Hippocampal formation (tissue), 2 donors: Measurements from ENCODE around the gene PHLDB1.

Experiments used
- DNase-seq, 2 donors: peaks; one replicate each; lab custom pipeline; 2025; lab: John Stamatoyannopoulos, UW

Gene PHLDB1

GRCh38 chr11:118622376-118623268 is 15.2 kb downstream of the PHLDB1 start:
- DNase-seq: peak; percentile 33 to 37

- no peak for DNase-seq
Observed at GRCh38 chr11:118623269-118623655, 15.8 kb downstream of the PHLDB1 start.

- DNase-seq: peak in 1 of 2 donors; percentile 61
Observed at GRCh38 chr11:118625036-118625690, 17.7 kb downstream of the PHLDB1 start.

GRCh38 chr11:118625976-118626375 is 18.6 kb downstream of the PHLDB1 start:
- DNase-seq: no peak

GRCh38 chr11:118627566-118627965 is 20.2 kb downstream of the PHLDB1 start:
- no peak for DNase-seq

GRCh38 chr11:118628031-118628430 is 20.6 kb downstream of the PHLDB1 start:
- no peak for DNase-seq

GRCh38 chr11:118628432-118628831 is 21.0 kb downstream of the PHLDB1 start:
- peak; percentile 57 to 65 for DNase-seq

- no peak for DNase-seq
Observed at GRCh38 chr11:118628861-118629549, 21.6 kb downstream of the PHLDB1 start.

- no peak for DNase-seq
Observed at GRCh38 chr11:118629761-118630661, 22.6 kb downstream of the PHLDB1 start.

- no peak for DNase-seq
Observed at GRCh38 chr11:118631142-118631909, 23.9 kb downstream of the PHLDB1 start.

GRCh38 chr11:118632577-118633318 is 25.3 kb downstream of the PHLDB1 start:
- DNase-seq: no peak

GRCh38 chr11:118633319-118633690 is 25.9 kb downstream of the PHLDB1 start:
- DNase-seq: no peak

GRCh38 chr11:118633979-118634378 is 26.6 kb downstream of the PHLDB1 start:
- DNase-seq: no peak

- peak in 1 of 2 donors; percentile 34 for DNase-seq
Observed at GRCh38 chr11:118634431-118635236, 27.2 kb downstream of the PHLDB1 start.

GRCh38 chr11:118635237-118635591 is 27.8 kb downstream of the PHLDB1 start:
- DNase-seq: peak in 1 of 2 donors; percentile 25

GRCh38 chr11:118635642-118636041 is 28.2 kb downstream of the PHLDB1 start:
- no peak for DNase-seq

GRCh38 chr11:118636569-118637290 is 29.3 kb downstream of the PHLDB1 start:
- no peak for DNase-seq

- no peak for DNase-seq
Observed at GRCh38 chr11:118638726-118639125, 31.3 kb downstream of the PHLDB1 start.

- no peak for DNase-seq
Observed at GRCh38 chr11:118639899-118640298, 32.5 kb downstream of the PHLDB1 start.
